HepG2 (cell line): ENCODE results near the gene DDRGK1. TPM values are rescaled to one million over a fixed set of nuclear protein-coding genes. Genes with fewer than 3 reads are reported as not detected.

Experiments
- CCDC6 ChIP-seq: sonication (generic); formaldehyde crosslinking; IDR thresholded peaks from 2 replicates; pipeline ENCODE4 v1.8.1; 2022; ENCODE audit warnings: mild to moderate bottlenecking, missing genetic modification reagents, moderate library complexity
- EHMT2 ChIP-seq: fragments of 200-600 bp; sonication (generic); IDR thresholded peaks from 2 replicates; pipeline ENCODE4 v1.7.0; 2017; ENCODE audit warnings: antibody characterized with exemption, low read depth, low read length, borderline replicate concordance
- EP300 ChIP-seq, 3 experiments: sonication (generic) in 1 of 3; formaldehyde crosslinking in 1 of 3; IDR thresholded peaks; 2 replicates each; pipeline versions ENCODE4 v1.5.1 to v1.6.1; 2011 to 2020; ENCODE audit warnings: low read depth in 2 of 3, low read length in 2 of 3, borderline replicate concordance in 1 of 3, improper control_type of control experiment in 1 of 3, mild to moderate bottlenecking in 1 of 3, missing genetic modification reagents in 1 of 3, moderate library complexity in 1 of 3
- GABPB1 ChIP-seq: IDR thresholded peaks from 2 replicates; pipeline ENCODE4 v1.6.1; 2016; ENCODE audit warnings: mild to moderate bottlenecking, missing genetic modification reagents, moderate library complexity, missing compliant biosample characterization
- GATAD2A ChIP-seq: IDR thresholded peaks from 2 replicates; pipeline ENCODE4 v1.6.1; 2016
- GPN1 ChIP-seq: sonication (generic); formaldehyde crosslinking; IDR thresholded peaks from 2 replicates; pipeline ENCODE4 v1.5.1; 2020; ENCODE audit warnings: missing genetic modification reagents, borderline replicate concordance
- HIVEP1 ChIP-seq: sonication (generic); formaldehyde crosslinking; IDR thresholded peaks from 2 replicates; pipeline ENCODE4 v1.4.0; 2020; ENCODE audit warnings: mild to moderate bottlenecking, missing genetic modification reagents
- IRF2 ChIP-seq: IDR thresholded peaks from 2 replicates; pipeline ENCODE4 v1.6.1; 2018; ENCODE audit warnings: missing genetic modification reagents, missing compliant biosample characterization
- KDM6A ChIP-seq: IDR thresholded peaks from 2 replicates; pipeline ENCODE4 v1.6.1; 2016; ENCODE audit warnings: low read depth
- PHF8 ChIP-seq: sonication (generic); formaldehyde crosslinking; IDR thresholded peaks from 2 replicates; pipeline ENCODE4 v1.5.0; 2020; ENCODE audit warnings: missing genetic modification reagents
- TBX2 ChIP-seq: sonication (generic); formaldehyde crosslinking; IDR thresholded peaks from 2 replicates; pipeline ENCODE4 v1.5.0; 2020; ENCODE audit warnings: missing genetic modification reagents, mild to moderate bottlenecking, borderline replicate concordance
- TBX3 ChIP-seq: fragments of 450-650 bp; IDR thresholded peaks from 2 replicates; pipeline ENCODE4 v1.6.1; 2017; ENCODE audit warnings: antibody characterized with exemption, mild to moderate bottlenecking, inconsistent platforms, borderline replicate concordance
- ZBTB8A ChIP-seq: sonication (generic); formaldehyde crosslinking; IDR thresholded peaks from 2 replicates; pipeline ENCODE4 v1.4.0; 2020; ENCODE audit warnings: mild to moderate bottlenecking, low read depth, missing genetic modification reagents, borderline replicate concordance
- ZNF337 ChIP-seq: sonication (generic); formaldehyde crosslinking; IDR thresholded peaks from 2 replicates; pipeline ENCODE4 v1.5.1; 2020; ENCODE audit warnings: missing genetic modification reagents, low read depth, mild to moderate bottlenecking, borderline replicate concordance
- ZNF350 ChIP-seq: sonication (generic); formaldehyde crosslinking; IDR thresholded peaks from 2 replicates; pipeline ENCODE4 v1.4.0; 2020; ENCODE audit warnings: mild to moderate bottlenecking, low read depth, missing genetic modification reagents, borderline replicate concordance
- ZNF468 ChIP-seq: sonication (generic); formaldehyde crosslinking; IDR thresholded peaks from 2 replicates; pipeline ENCODE4 v1.8.0; 2022; ENCODE audit warnings: mild to moderate bottlenecking, moderate library complexity, missing genetic modification reagents
- ZNF546 ChIP-seq: sonication (generic); formaldehyde crosslinking; conservative IDR thresholded peaks from 2 replicates; pipeline ENCODE4 v1.8.1; 2023; ENCODE audit warnings: mild to moderate bottlenecking, missing genetic modification reagents
- ZNF746 ChIP-seq: sonication (generic); formaldehyde crosslinking; IDR thresholded peaks from 2 replicates; pipeline ENCODE4 v1.8.0; 2022; ENCODE audit warnings: mild to moderate bottlenecking, missing genetic modification reagents
- ZNF772 ChIP-seq: sonication (generic); formaldehyde crosslinking; IDR thresholded peaks from 2 replicates; pipeline ENCODE4 v1.5.0; 2020; ENCODE audit warnings: mild to moderate bottlenecking, missing genetic modification reagents
- ZSCAN21 ChIP-seq: sonication (generic); formaldehyde crosslinking; IDR thresholded peaks from 2 replicates; pipeline ENCODE4 v1.8.0; 2022; ENCODE audit warnings: mild to moderate bottlenecking, missing genetic modification reagents, moderate library complexity, borderline replicate concordance
- polyA plus RNA-seq, 8 experiments: library from polyadenylated mRNA; depleted of rRNA in 3 of 8; stranded (reverse) in 7 of 8; unstranded in 1 of 8; fragments of >200 nt; fragmentation: Illumina TruSeq in 4 of 8; extraction: Trizol in 4 of 8; gene quantifications; 2 replicates each; pipeline versions ENCODE4 v1.2.1 to v1.2.3, GENCODE V29; 2011 to 2016; ENCODE audit warnings: low read depth in 4 of 8, missing spikeins in 1 of 8, mixed read lengths in 1 of 8; ENCODE audit not compliant: insufficient read depth in 1 of 8
- total RNA-seq, 5 experiments: library from RNA; depleted of rRNA; stranded (reverse); fragments of >200 nt; fragmentation: Illumina TruSeq; extraction: Trizol; gene quantifications; 2 replicates each; pipeline ENCODE4 v1.2.3, GENCODE V29; 2016; ENCODE audit warnings: low read depth in 1 of 5
- TF ChIP-seq, protein P1 (sequence below): sonication (generic); formaldehyde crosslinking; IDR thresholded peaks from 2 replicates; pipeline ENCODE4 v1.8.1; 2023; ENCODE audit warnings: mild to moderate bottlenecking, missing genetic modification reagents
- TF ChIP-seq, protein P2 (sequence below): IDR thresholded peaks from 2 replicates; pipeline ENCODE4 v1.6.1; 2016; ENCODE audit warnings: missing compliant biosample characterization, missing genetic modification reagents, borderline replicate concordance
- TF ChIP-seq, protein P3 (sequence below): sonication (generic); formaldehyde crosslinking; IDR thresholded peaks from 2 replicates; pipeline ENCODE4 v1.9.0; 2021; ENCODE audit warnings: missing genetic modification reagents, mild to moderate bottlenecking, borderline replicate concordance
- TF ChIP-seq, protein P4 (sequence below): sonication (generic); formaldehyde crosslinking; IDR thresholded peaks from 2 replicates; pipeline ENCODE4 v1.4.0; 2020; ENCODE audit warnings: mild to moderate bottlenecking, missing genetic modification reagents

DDRGK1 gene
- total and polyA plus RNA-seq, 2 of the 13 experiments (the other 11 are each of a cell fraction or from before 2014, with no cell fraction given), result 96.7 to 149 TPM

DNA sequence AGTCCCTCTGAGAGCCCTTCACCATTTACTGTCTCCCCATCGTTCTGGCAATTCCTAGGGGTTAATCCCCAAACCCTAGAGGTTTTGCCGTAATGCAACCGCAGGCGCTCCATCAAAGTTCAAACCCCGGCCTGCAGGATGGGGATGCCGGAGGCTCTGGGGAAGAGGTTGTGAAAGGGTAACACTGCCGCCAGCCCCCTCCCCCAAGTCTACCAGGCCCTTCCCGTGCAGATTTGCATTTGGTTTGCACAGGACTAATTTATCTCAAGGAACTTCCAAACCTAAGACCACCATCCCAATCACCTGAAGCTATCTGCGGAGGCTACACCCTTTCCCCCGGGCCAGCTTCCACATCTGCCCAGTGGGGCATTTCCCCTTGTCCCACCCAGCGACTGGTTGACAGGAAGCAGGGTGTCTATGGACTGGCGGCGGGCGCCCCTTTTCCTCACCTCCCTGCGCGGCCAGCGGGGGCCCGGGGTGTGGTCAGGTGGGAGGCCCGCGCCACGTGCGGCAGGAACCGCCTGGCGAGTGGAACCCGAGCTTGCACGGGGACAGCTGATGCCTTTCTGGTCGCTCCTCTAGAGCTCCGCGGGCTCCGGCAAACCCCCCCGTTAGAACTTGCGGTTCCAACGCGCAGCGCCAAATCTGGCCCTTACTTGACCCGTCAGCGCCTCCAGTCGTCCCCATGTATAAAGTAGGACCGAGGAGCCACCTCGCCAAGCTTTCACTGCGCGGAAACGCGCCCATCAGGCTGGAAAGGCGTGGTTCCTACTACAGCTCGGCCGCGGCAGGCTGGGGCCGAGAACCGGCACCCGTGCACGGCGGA is 43.9 kb upstream of the DDRGK1 start (continued):
- no peak for TF ChIP-seq EP300 (IDR thresholded peaks at IDR 0.05; ENCODE audit: low read depth in 2 of 2, low read length in 2 of 2)
- 0 out of 2 replicates have a peak, but pooled peaks have one; percentile 0 for TF ChIP-seq EP300 (CRISPR knock-in tag; IDR thresholded peaks at IDR 0.05; ENCODE audit: borderline replicate concordance)
- no peak for TF ChIP-seq GPN1 (CRISPR knock-in tag)
- TF ChIP-seq GATAD2A (CRISPR knock-in tag), result no peak; the same call in 1 of the 2 replicates
- no peak for TF ChIP-seq TBX3
- TF ChIP-seq, protein P1, sequence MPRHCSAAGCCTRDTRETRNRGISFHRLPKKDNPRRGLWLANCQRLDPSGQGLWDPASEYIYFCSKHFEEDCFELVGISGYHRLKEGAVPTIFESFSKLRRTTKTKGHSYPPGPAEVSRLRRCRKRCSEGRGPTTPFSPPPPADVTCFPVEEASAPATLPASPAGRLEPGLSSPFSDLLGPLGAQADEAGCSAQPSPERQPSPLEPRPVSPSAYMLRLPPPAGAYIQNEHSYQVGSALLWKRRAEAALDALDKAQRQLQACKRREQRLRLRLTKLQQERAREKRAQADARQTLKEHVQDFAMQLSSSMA, result 0 out of 2 replicates have a peak, but pooled peaks have one; percentile 25
- TF ChIP-seq IRF2, result no peak
- no peak for TF ChIP-seq CCDC6 (CRISPR knock-in tag)
- peak; percentile 27; the same call in 1 of the 2 replicates for TF ChIP-seq PHF8 (CRISPR knock-in tag)
- TF ChIP-seq ZNF350 (CRISPR knock-in tag), result peak; percentile 29; the same call in 1 of the 2 replicates
- TF ChIP-seq HIVEP1, result peak; percentile 18; the same call in 1 of the 2 replicates
- TF ChIP-seq, protein P2, sequence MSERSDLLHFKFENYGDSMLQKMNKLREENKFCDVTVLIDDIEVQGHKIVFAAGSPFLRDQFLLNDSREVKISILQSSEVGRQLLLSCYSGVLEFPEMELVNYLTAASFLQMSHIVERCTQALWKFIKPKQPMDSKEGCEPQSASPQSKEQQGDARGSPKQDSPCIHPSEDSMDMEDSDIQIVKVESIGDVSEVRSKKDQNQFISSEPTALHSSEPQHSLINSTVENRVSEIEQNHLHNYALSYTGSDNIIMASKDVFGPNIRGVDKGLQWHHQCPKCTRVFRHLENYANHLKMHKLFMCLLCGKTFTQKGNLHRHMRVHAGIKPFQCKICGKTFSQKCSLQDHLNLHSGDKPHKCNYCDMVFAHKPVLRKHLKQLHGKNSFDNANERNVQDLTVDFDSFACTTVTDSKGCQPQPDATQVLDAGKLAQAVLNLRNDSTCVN (CRISPR knock-in tag), result no peak
- TF ChIP-seq ZNF337 (CRISPR knock-in tag), result no peak
- TF ChIP-seq ZNF746, result no peak
- no peak for TF ChIP-seq EHMT2
- TF ChIP-seq ZNF468 (CRISPR knock-in tag), result peak; percentile 77; the same call in 1 of the 2 replicates
- TF ChIP-seq, protein P3, sequence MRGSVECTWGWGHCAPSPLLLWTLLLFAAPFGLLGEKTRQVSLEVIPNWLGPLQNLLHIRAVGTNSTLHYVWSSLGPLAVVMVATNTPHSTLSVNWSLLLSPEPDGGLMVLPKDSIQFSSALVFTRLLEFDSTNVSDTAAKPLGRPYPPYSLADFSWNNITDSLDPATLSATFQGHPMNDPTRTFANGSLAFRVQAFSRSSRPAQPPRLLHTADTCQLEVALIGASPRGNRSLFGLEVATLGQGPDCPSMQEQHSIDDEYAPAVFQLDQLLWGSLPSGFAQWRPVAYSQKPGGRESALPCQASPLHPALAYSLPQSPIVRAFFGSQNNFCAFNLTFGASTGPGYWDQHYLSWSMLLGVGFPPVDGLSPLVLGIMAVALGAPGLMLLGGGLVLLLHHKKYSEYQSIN (CRISPR knock-in tag), result no peak
- TF ChIP-seq ZNF546 (CRISPR knock-in tag), result peak; percentile 70; the same call in 1 of the 2 replicates
- TF ChIP-seq ZNF772 (CRISPR knock-in tag), result 0 out of 2 replicates have a peak, but pooled peaks have one; percentile 73
- peak; percentile 62; the same call in 1 of the 2 replicates for TF ChIP-seq GABPB1 (CRISPR knock-in tag)
- TF ChIP-seq ZBTB8A, result no peak
- TF ChIP-seq KDM6A (CRISPR knock-in tag), result no peak
- peak; percentile 50; the same call in 1 of the 2 replicates for TF ChIP-seq TBX2 (CRISPR knock-in tag)
- peak; percentile 59; the same call in 1 of the 2 replicates for TF ChIP-seq ZSCAN21 (CRISPR knock-in tag)
- TF ChIP-seq, protein P4, sequence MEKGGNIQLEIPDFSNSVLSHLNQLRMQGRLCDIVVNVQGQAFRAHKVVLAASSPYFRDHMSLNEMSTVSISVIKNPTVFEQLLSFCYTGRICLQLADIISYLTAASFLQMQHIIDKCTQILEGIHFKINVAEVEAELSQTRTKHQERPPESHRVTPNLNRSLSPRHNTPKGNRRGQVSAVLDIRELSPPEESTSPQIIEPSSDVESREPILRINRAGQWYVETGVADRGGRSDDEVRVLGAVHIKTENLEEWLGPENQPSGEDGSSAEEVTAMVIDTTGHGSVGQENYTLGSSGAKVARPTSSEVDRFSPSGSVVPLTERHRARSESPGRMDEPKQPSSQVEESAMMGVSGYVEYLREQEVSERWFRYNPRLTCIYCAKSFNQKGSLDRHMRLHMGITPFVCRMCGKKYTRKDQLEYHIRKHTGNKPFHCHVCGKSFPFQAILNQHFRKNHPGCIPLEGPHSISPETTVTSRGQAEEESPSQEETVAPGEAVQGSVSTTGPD (CRISPR knock-in tag), result no peak
